Dermis microvascular lymphatic vessel endothelial cell (primary cell): ENCODE data around the gene HDAC4. TPM values are rescaled to one million over a fixed set of nuclear protein-coding genes. Genes with fewer than 3 reads are reported as not detected.

Experiments
- DNase-seq, 2 donors: peaks; one replicate each; pipeline versions ENCODE4 v3.0.0 to v3.0.0-alpha.2; 2010; ENCODE audit warnings: low read depth in 2 of 2
- total RNA-seq: library from RNA; depleted of rRNA; stranded (reverse); fragments of >200 nt; gene quantifications from 2 replicates; pipeline ENCODE4 v1.2.1, GENCODE V29; 2014

HDAC4 gene
- total RNA-seq, 1 donor from 2014 or later = 10.4 TPM

DNA sequence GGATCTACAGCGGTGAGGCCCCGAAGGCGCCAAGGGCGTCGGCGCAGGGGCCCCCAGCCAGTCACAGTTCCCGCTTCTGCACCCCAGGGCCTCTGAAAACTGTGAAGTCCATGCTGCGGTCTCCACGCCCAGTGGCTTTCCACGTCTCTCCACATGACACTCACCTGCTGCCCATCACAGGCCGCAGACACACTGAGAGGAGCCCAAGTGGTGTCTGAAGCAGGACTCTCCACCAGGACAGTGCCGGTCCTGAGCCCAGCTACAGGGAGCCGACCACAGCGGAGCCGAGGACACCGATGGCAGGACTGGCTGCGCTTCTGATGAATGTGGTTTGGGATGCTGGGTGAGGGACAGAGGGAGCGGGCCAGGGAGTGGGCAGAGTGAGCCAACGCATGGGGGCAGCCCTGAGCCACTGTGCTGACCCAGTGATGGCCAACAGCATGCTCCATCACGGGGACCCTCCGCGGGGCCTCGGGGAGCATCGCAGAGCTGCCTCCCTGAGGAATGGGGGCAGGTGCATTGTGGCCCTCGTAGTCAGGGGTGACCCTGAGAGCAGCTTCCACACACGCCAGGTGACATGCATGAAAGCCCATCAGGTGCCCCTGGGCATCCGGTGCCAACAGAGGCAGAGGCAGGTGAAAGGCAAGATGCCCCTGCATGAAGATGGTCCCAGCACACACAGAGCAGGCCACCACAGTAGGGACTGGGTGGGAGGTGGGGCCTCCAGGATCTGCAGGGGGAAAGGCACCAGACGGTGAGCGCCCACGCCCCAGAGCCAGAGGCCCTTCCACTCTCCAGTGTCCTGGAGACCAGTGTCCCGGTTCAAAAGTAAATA lies 116.6 kb downstream of the HDAC4 start:
- no peak for DNase-seq

- DNase-seq = no peak
Measured at GRCh38 chr2:239283288-239283945, 117.4 kb downstream of the HDAC4 start.

DNA sequence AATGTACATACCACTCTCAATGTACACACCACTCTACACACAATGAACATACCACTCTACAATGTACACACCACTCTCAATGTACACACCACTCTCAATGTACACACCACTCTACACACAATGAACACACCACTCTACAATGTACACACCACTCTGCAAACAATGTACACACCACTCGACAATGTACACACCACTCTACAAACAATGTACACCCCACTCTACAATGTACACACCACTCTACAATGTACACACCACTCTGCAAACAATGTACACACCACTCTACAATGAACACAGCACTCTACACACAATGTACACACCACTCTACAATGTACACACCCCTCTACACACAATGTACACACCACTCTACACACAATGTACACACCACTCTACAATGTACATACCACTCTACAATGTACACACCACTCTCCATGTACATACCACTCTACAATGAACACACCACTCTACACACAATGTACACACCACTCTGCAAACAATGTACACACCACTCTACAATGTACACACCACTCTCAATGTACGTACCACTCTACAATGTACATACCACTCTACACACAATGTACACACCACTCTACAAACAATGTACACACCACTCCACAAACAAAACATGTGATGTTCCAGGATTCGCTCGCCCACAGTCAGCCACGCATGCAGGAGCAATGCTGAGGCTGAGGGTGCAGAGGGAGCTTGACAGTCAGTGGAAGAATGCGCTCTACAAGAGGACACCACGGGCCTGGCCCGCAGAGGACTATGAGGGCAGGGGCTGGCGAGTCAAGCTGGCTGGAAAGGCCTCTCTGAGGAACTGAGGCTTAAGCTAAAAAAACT lies 118.2 kb downstream of the HDAC4 start:
- no peak for DNase-seq

- peak in 1 of 2 donors; percentile 36 for DNase-seq
Measured at GRCh38 chr2:239280296-239281017, 120.4 kb downstream of the HDAC4 start.

GRCh38 chr2:239279508-239280295 lies 121.1 kb downstream of the HDAC4 start:
- DNase-seq = no peak

GRCh38 chr2:239278941-239279365 lies 121.9 kb downstream of the HDAC4 start:
- DNase-seq = no peak

DNA sequence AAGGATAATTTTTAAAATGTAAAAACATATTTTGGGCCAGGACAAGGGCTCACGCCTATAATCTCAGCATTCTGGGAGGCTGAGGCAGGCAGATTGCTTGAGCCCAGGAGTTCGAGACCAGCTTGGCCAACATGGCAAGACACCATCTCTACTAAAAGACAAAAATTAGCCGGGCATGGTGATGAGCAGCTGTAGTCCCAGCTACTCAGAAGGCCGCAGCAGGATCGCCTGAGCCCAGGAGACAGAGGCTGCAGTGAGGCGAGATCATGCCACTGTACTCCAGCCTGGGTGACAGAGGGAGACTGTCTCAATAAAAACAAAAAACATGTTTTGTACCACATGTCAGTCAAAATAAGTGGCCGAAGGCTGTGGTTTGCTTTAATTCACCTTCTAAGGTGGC lies 122.5 kb downstream of the HDAC4 start:
- no peak for DNase-seq

GRCh38 chr2:239277401-239278085 lies 123.3 kb downstream of the HDAC4 start:
- no peak for DNase-seq

DNA sequence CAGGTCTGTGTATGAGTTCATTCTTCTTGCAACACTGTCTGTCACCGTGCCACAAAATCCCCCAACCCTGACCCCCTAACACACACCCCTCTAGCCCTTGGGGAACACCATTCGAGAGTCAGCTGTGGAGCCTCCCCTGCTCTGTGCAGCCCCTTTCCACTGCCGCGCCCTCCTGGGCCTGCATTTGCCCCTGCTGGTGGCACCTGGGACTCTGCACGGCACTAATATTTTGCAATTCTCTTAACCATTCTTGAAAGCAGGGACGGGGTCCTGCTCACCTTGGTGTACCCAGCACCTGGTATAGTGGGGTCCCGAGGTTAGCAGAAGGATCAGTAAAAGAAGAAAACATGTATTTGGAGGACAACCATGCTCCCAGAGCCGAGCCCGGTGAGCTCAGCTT lies 124.0 kb downstream of the HDAC4 start:
- DNase-seq = no peak

- peak in 1 of 2 donors; percentile 12 for DNase-seq
Measured at GRCh38 chr2:239275847-239276831, 124.7 kb downstream of the HDAC4 start.

DNA sequence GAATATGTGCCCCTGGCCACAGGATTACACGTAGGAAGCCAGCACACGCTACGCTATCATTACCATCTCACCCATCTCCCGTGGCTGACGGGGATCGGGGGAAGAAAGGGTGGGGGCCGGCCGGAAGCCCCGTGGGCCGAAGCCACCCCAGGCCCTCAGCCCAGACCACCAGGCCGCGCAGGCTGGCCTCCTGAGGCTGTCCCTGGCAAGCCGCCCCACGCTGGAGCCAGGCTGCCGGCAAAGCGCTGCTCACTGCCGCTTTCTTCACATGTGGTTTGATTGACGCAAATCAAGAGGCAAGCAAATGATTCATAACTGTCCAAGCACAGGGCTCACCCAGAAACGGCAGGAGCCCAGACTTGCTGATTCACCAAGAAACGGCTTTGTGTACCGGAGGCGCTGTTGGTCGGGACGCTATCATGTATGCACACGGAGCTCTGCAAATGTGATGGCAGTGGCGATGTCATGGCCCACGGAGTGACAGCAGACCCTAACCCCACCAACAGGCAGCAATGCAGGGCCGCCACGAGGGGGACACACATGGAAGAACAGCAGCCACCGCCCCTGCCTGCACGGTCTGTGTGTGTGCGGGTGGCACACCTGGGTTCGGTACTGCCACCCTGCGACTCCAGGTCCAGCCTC lies 125.7 kb downstream of the HDAC4 start:
- no peak for DNase-seq

DNA sequence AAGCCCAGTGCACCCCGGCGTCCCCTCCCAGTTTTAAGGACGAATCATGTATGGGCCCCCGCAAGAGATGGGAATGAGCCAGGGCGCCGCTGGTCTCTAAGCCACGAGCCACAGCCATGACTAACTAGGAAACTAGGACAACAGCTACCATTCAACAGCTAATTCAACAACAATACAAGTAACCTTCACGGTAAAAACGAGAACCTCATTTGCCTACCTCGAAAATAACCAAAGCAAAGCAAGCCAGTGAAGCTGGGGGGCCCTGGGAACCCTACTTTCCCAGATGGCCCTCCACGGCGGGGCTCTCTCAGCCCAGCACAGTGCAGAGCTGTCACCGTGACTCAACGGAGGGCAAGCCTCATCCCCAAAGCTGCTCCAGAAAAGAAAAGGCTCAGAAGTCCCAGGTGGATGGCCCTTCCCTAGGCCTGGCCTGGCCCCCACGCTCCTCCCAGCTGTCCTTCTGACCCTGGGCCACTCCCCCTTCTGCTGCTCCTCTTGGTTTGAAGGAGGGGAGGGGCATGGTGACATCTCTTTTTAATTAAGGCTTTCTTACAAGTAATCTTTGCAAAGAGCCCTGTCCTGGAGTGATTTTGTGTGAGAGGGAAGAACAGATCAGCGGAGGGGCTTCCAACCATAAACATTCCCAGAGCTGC lies 126.3 kb downstream of the HDAC4 start:
- no peak for DNase-seq

GRCh38 chr2:239273280-239274234 lies 127.3 kb downstream of the HDAC4 start:
- no peak for DNase-seq

DNA sequence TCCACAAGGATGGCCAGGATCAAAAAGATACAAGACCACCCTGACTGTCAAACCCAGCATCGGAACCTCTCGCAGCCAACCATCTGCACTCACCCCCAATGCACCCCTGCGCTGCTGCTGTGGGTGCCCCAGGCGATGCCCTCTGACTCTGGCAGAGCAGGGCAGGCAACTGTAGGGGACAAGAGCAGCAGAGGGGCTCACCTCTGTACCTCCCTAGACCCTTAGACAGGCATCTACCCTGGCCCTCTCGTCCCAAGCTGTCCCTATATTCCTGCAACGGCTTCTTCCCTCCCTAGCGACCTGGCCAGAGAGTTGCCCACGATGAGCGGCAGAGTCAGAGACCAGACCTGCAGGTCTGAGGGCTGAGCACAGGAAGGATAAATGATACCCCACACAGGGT lies 128.2 kb downstream of the HDAC4 start:
- no peak for DNase-seq

GRCh38 chr2:239271882-239272281 lies 128.9 kb downstream of the HDAC4 start:
- DNase-seq = no peak

DNA sequence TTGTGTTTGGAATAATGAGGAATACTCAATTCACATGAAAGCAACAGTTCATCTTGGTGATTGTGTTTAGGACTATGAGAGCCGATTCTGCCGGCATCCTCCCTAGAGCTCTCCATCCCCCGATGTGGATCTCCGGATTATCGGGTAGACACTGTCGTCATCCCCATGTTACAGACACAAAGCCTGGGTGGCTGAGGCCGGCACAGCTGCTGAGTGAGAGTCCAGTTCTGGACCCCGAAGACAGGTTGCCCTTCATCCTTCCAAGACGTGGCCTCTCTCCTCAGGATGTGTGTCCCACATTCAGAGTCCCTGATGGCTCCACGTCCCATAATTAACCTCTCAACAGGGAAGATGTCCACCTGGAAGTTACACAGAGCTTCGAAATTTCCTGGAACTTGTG lies 129.3 kb downstream of the HDAC4 start:
- DNase-seq = no peak

- DNase-seq = no peak
Measured at GRCh38 chr2:239269916-239270315, 130.9 kb downstream of the HDAC4 start.
